NCI-H345 treated with DMSO at 0.1 percent for 48 hours (cell line): ENCODE data around the gene GTPBP2.
A peak's percentile ranks its signal among the peaks of the same experiment; 100 is the strongest.
"Not testable (repeated sequence)": the region's sequence is repeated elsewhere in the genome, so short reads cannot be mapped to it uniquely, and the experiment has no call there.

Source experiments
- DNase-seq: peaks from one replicate; lab custom pipeline; 2025; ENCODE audit not compliant: unreplicated experiment; lab: John Stamatoyannopoulos, UW

GTPBP2 gene

DNA sequence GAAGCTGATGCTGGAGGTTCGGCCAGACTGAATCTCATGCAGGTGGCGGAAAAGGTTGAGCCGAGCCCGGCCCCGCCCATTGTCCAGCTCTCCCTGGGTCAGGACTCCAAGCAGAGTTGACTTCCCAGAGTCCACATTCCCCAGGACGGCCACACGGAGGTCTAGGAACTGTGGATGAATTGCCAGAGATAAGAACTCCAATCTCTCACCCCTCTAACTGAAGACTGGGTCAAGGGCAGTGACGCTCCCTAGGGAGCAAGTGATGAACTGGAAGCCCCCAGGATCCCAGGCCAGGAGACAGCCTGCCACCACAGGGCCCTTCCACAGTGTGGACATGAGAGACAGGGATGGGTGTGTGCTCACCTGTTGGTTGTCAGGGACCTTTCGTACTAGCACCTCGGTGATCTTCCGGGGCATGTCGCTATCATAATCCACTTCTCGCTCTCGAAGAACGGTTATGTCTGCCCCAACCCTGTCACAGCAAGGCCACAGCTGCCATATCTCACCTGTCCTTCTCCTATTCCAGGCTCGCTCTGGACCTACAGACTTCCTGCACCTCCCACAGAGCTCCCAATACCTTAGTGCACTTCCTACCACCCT is 3.6 kb downstream of the GTPBP2 start:
- no peak for DNase-seq

DNA sequence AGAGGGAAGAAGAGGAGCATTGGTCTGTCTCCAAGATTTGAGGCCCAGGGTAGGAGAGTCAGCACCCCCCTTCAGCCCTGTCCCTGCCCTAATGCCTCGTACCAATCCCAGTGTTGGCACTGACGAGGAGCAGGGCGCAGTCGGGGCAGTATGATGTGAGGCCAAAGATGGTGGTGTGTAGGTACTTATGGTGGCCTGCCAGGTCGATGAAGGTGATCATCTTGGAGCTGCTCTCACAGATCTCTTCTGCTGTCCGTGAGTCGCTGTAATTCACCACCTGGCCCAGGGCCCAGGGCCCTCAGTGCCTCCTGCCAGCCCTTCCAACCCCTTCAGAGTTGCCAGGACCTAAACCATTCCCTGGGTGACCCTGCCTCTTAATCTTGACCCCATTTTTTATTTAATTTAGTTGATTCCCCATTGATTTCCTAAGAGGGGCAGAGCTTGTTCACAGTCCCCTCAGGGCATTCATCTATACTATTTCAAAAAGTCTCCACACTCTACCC is 4.2 kb downstream of the GTPBP2 start:
- no peak for DNase-seq

DNA sequence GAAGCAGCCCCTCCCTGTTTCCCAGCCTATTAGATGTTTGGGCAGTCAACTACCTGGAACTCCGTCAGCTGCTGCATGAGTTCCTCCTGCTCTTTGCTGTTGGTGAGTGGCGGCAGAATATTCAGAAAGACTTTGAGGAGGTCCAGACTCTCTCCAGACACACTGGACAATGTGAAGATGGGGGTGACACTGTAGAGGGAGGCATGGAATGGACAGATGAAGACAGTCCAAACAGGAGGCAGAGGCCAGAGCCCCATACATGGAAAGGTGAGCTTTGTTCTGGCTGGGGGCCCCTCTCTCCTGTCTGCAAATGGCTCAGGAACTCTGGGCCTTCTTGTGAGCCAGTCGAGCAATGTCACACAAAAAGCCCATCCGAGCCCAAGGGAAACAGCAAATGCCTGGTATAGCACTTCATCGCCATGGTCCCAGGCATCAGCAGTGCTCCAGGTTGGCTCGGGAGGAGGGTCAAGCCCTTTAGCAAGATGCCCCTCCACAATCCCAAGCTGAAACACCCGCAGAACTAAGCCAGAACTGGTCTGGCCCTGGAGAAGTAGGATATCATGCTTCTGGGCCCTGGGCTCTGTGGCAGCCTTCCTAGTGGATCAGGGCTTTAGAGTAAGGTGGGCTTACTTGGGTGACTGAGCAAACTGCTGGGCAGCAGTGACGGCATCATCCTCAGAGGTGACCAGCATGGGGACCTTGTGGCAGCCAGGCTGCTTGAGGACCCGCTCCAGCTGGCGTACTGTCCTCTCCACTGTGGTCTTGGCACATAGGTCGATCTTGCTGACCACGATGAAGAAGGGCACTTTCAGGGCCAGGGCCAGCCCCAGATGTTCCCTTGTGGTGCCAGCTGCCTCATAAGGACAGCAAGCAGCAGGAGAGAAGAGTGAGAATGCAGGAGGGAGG is 4.9 kb downstream of the GTPBP2 start:
- DNase-seq: no peak

DNA sequence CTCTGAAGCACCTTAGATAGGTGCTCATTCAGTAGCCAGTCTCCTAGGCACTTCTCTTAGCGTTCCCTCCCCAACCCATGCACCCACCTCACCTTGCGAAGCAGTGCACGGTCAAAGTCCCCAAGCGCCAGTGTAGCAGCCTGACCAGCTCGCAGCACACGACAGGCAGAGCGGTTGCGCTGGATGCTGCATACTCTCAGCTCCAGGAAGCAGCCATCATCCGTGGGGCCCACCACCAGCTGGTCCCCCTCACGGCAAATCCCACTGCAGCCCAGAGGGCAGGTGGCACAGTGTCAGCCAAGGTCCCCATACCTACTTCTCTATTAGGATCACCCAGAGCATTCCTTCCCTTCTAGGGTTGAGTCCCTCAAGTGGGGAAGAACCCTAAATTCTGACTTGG is 6.5 kb downstream of the GTPBP2 start:
- no peak for DNase-seq

DNA sequence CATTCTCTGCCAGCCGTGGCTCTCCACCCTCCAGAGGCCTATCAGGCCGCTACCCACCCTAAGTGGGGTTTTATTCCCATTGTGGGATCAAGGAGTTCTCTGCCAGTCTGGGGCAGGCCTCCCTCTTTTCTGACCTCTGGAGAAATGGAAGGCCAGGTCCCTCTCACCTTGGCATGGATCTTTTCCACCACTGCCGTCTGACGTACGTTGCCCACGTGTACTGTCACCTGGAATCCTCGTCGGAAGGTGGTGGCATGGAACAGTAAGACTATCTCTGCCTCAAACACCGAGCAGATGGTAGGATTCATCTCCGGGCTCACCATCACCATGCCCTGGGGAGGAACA is 7.3 kb downstream of the GTPBP2 start:
- no peak for DNase-seq

DNA sequence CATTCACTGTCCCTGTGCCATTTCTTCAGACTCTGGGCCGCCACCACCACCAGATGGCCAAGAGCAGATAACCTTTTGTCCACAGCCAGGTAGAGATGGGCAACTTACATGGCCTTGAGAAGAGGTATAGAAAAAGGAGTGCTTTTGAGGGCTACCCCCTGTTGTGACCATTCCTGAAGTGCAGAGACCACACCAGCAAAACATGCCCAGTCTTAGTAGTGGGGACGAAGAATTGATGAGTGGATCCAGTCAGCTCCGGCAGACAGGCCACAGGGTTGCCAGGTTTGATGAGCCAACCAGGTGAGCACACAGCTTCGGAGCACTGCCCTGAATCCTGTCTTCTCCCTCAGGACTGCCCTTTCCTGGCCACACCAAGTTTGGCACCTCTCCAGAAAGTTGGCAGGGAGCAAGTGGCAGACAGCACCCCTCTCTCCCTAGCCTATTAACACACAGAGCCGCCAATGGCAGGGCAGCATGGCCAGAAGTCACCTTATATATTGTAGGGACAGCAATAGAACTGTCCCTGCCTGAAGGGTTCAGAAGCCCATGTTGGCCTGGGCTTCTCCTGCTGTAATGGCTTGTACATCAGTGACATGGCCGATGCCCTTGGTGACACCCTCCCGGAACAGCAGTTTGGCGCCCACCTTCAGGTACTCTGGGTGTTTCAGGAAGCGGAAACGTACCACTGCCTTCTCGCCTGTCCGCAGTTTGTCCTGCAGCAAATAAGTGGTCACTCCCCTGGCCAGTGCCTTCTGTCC is 7.8 kb downstream of the GTPBP2 start:
- no peak for DNase-seq

DNA sequence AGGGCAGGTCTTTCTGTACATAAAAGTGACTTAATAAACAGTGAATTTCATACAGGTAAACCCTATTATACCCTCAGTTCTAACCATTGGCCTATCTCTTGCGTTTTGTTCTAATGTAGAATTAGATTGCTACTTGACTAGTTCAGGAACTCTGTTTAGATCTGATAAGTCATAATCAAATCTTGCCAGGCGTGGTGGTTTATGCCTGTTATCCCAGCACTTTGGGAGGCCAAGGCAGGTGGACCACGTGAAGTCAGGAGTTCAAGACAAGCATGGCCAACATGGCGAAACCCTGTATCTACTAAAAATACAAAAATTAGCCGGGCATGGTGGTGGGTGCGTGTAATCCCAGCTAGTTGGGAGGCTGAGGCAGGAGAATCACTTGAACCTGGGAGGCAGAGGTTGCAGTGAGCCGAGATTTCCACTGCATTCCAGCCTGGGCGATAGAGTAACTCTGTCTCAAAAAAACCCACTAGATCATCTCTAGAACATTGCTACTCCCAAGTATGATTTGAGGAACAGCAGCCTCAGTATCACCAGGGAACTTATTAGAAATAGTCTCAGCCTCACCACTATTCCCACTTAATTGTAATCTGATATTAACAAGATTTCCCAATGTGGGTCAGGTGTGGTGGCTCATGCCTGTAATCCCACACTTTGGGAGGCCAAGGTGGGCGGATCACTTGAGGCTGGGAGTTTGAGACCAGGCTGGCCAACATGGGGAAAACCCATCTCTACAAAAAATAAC is 12.2 kb downstream of the GTPBP2 start:
- DNase-seq: no peak

DNA sequence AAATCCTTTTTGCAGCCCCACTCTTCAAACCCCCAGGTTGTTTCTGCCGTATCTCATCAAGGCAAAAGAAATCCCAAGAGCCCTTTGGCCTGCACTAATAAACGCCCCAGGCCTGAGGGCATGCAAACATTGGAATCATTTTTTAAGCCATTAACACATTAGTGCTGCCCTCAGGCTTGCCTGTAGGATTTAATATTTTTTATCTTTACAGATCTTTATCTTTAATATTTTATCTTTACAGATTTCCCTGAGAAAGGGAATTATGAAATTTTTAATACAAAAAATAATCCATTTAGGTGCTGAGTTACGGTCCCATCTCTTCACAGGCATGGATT is 14.7 kb downstream of the GTPBP2 start:
- no peak for DNase-seq

DNA sequence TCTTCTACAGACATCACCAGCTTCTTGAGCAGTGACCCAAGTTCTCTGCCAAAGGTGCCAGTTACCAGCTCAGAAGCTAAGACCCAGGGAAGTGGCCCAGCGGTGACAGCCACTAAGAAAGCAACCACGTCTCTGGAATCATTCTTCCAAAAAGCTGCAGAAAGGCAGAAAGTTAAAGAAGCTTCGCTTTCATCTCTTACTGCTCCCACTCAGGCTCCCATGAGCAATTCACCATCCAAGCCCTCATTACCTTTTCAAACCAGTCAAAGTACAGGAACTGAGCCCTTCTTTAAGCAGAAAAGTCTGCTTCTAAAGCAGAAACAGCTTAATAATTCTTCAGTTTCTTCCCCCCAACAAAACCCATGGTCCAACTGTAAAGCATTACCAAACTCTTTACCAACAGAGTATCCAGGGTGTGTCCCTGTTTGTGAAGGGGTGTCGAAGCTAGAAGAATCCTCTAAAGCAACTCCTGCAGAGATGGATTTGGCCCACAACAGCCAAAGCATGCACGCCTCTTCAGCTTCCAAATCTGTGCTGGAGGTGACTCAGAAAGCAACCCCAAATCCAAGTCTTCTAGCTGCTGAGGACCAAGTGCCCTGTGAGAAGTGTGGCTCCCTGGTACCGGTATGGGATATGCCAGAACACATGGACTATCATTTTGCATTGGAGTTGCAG is 15.2 kb downstream of the GTPBP2 start:
- DNase-seq: no peak

DNA sequence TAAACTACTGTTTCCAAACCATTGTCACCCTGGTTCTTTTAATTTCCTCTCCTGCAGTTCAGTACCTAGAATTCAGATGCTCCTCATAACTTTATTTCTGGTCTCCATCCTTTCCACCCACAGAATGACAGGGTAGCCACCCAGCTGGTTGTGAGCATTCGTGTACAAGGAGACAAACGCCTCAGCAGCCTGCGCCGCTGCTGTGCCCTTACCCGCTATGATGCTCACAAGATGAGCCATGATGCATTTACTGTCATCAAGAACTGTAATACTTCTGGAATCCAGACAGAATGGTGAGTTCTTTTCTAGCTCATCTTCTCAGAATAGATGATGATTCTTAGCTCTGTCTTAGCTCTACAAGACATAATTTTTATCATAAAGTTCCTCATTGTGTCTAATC is 18.6 kb downstream of the GTPBP2 start:
- DNase-seq: no peak

DNA sequence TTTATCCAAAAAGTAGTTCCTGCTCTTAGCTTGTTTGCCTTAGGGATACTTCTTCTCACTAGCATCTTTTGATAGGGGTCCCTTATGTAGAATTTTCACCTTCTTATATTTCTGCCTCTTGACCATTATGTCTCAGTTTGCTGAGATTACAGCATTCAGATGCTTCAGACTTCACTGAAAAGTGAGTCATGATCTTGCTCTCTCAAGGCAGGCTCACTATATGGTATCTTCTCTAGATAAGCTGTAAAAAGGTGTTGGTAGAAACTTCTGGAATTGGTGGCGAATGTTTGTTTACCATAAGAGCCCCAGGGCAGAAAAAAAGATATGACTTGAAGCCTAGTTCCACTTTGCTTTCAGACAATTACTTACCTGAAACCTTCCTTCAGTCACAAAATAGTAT is 19.7 kb downstream of the GTPBP2 start:
- no peak for DNase-seq

DNA sequence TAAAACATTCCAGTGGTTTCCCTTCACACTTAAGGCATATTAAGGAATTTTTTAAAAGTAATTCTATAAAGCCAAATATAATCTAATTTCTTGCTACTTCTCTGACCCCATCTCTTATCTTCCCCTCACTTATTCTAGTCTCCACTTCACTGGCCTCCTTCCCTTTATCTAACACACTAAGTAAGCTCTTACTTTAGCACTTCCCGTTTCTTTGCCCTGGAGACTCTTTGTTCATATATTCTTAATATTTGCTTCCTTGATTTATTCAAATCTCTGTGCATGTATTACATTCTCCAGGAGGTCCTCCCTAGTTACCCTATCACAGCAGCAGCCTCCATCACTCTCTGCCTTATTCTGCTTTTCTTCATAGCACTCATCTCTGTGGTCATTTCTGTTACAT is 20.3 kb downstream of the GTPBP2 start:
- DNase-seq: no peak

DNA sequence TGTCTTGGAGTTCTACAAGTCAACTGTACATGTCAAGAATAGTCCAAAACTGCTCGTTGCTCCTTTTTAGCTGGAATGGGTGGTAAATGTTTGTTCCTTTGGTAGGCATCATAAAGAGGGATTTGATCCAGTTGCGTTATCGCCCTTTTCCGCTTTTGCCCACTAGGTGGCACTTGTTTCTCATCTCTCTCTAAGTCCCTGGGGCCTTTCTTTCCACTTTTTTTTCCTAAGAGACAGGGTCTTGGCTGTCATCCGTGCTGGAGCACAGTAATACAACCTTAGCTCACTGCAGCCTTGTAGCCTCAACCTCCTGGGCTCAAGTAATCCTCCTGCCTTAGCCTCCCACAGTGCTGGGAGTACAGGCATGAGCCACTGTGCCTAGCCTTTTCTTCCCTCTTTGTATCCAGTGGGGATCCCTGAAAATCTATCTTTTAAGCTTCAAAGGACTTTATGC is 20.7 kb downstream of the GTPBP2 start:
- peak; percentile 35 for DNase-seq

DNA sequence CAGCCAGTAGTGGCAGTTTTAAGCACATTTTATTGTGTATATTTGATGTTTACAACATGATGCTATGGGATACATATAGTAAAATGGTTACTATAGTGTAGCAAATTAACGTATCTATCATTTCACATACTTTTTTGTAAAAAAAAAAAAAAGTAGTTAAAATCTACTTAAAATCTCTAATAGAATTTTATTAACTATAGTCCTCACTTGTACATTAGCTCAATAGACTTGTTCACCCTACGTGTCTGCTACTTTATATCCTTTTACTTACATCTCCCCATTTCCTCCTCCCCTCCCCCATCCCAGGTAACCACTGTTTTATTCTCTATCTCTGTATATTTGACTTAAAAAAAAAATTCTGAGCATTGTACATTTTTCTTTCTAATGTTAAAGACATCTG is 23.0 kb downstream of the GTPBP2 start:
- DNase-seq: no peak

DNA sequence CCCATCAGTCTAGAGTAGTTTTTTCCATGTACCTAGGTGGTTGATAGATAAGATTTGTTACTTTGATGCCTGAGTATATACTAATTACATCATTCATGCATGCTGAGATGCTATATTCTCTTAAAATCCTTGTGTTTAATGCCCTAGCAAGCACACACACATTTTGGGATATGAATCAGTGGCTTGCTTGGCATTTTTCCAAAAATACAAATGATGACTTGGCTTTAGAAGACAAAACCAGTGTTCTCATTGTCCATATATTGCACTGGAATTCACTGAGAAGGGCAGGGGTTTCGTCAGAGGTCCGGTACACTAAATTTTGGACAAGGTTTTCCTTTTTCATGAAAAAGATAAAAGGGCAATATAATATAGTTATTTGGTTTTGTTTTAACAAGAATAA is 24.9 kb downstream of the GTPBP2 start:
- no peak for DNase-seq

DNA sequence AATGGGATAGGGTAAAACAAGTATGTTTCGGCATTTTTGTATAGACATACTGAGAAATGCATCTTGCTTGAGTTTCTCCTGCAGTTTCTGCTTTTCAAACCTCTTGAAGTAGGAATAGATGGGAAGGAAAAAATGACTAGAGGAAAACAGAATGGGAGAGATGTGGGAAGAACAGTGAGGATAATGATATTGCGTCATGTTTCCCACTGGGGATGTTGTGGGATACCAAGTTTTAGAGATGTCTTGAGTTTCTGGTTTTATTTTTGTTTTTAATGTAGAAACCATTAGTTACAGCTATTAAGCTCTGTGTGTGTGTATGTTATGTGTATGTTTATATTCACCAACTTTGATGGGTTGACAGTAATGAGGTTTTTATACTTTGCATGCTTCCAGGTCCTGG is 28.5 kb downstream of the GTPBP2 start:
- DNase-seq: no peak

DNA sequence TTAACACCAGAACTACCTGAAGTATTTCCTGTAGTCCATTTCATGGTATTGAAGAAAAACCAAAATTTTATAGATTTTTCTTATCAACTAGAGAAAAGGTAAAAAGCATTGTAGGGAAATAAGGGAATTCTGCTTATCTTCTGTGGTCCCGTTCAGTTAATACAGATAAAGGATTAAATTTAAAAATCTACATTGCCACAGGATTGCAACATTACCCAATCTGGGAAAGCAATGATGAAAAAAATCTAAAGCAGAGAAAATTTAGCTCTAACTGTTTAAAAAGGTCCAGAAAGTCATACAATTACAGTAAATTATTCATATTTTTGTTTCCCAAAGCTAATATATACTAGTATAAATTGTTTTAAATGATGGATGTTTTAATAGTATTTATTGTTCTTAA is 35.1 kb downstream of the GTPBP2 start:
- DNase-seq: no peak

DNA sequence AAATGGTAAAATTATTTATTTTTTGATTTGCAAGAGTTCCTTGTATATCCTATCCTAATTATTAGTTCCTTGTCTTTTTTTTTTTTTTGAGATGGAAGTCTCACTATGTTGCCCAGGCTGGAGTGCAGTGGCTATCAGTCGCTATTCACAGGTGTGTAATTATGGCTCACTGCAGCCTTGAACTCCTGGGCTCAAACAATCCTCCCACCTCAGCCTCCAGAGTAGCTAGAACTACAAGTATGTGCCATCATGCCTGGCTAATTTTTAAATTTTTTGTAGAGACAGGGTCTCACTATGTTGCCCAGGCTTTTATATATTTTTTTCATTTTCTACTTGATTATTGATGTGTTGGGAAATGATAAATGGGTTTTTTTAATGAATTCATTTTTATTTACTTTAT is 39.5 kb downstream of the GTPBP2 start:
- not testable (repeated sequence) for DNase-seq

DNA sequence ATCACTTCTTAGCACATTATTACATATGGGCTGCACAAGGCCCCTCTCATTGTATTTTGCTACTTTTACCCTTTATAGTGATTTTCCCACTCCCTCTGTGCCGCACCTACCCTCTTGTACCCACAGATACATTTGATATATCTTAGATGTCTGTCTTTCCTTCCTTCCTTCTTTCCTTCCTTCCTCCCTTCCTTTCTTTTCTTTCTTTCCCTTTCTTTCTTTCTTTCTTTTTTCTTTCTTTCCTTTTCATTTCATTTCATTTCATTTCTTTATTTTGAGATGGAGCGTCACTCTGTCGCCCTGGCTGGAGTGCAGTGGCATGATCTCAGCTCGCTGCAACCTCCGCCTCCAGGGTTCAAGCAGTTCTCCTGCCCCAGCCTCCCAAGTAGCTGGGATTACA is 40.9 kb downstream of the GTPBP2 start:
- DNase-seq: no peak

DNA sequence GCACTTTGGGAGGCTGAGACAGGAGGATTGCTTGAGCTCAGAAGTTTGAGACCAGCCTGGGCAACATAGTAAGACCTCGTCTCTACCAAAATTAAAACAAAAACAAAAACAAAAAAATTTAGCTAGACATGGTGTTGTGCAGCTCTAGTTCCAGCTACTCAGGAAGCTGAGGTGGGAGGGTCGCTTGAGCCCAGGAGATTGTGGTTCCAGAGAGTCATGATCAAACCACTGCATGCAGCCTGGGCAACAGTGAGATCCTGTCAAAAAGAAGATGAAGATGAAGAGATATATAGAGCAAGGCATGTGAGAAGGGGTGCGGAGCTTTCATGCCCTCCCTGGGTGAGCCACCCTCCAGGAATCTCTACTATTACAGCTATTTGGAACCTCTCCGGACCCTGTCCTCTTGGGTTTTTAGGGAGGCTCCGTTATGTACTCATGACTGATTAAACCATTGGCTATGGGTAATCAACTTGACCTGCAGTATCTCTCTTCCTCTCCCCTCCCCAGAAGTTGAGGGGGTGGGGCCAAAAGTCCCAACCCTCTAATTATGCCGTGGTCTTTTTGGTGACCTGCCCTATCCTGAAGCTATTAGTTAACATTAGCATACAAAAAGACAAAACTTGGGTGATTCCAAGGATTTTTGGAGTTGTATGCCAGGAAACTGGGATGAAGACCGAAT is 44.0 kb downstream of the GTPBP2 start:
- DNase-seq: no peak
